Activated CD4-positive, CD25-positive, alpha-beta regulatory T cell treated with anti-CD3 and anti-CD28 coated beads, Interleukin-2, amount 50 U/mL, for 72 hours (primary cell): Measurements from ENCODE around the gene PIGV.
"Not testable (repeated sequence)": the region's sequence is repeated elsewhere in the genome, so short reads cannot be mapped to it uniquely, and the experiment has no call there.

ENCODE experiments used
- DNase-seq: peaks from one replicate; pipeline ENCODE4 v3.0.0; 2021

The PIGV gene

GRCh38 chr1:26837665-26838064 is 49.9 kb downstream of the PIGV start:
- DNase-seq = not testable (repeated sequence)

- peak; percentile 60 for DNase-seq
Observed at GRCh38 chr1:26838474-26839338, 51.0 kb downstream of the PIGV start.

GRCh38 chr1:26839339-26839722 is 51.6 kb downstream of the PIGV start:
- DNase-seq = no peak

DNA sequence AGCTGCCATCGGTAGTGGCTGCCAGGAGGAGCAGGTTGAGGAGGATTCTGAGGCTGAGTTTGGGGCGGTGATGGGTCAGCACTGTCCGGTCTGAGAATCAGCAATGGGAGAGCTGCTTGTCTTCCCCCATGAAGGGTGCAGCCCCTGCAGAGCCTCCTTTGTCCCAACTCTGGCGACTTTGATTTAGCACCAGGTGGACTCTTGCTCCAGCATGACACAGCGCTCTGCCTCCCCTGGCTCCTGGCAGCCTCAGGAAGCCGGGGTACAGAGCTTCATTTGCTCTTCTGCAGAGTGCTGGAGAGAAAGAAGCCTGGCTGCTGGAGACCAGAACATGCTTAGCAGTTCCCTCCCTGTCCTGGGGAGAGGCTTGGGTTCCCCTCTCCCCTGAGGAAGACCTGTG is 52.0 kb downstream of the PIGV start:
- DNase-seq = no peak

- no peak for DNase-seq
Observed at GRCh38 chr1:26844424-26845196, 56.9 kb downstream of the PIGV start.

- not testable (repeated sequence) for DNase-seq
Observed at GRCh38 chr1:26847826-26848225, 60.1 kb downstream of the PIGV start.
